ENCODE measurements around the gene COMMD6. TPM values are rescaled to one million over a fixed set of nuclear protein-coding genes. Genes with fewer than 3 reads are reported as not detected.

Gene COMMD6
- total RNA-seq (2022) (132 TPM in 2 replicates), Bru-seq, nascent RNA (percentile 83 among the genes with signal in this experiment), BruChase-seq, experiment 1, labeled RNA remaining after a 6-hour chase (percentile 75 among the genes with signal in this experiment), BruChase-seq, experiment 2, labeled RNA remaining after a 2-hour chase (percentile 74 among the genes with signal in this experiment)
- long read RNA-seq, partial matches to known transcripts: 1 of 8 reads
- long read RNA-seq, other reads (novel, unspliced or antisense): 7 of 8 reads

- Mint-ChIP-seq H3K9me3 (ENCODE audit: unreplicated experiment) (no peaks in the 10 kb centered on the region), H3K4me3 (ENCODE audit: unreplicated experiment) (peak within 1 kb of the TSS; percentile 93), H3K4me1 (ENCODE audit: insufficient read depth, unreplicated experiment) (peaks cover 32% of the 10 kb centered on the region), H3K36me3 (ENCODE audit: insufficient read depth, unreplicated experiment) (peaks cover 17% of the 10 kb centered on the region), H3K27me3 (ENCODE audit: insufficient read depth, unreplicated experiment) (no peaks in the 10 kb centered on the region), H3K27ac (ENCODE audit: low read depth, unreplicated experiment) (peak within 1 kb of the TSS; percentile 92)
- POLR2A ChIA-PET: interaction anchor here (0.6 to 4.7 kb wide), 23 partner anchors 8 to 210 kb away, joined by 3 to 40 read pairs (median 4); partner anchors contain the start of gene UCHL3
- DNase-seq (ENCODE audit: unreplicated experiment): peak; percentile 94
- CTCF ChIA-PET: interaction anchor here (0.5 to 1.4 kb wide), 9 partner anchors 12 to 166 kb away, joined by 3 to 4 read pairs (median 3); partner anchors contain the start of gene UCHL3
- TSS peak; percentile 66 for BruUV-seq (replicated peaks)
- TF ChIP-seq CTCF (IDR thresholded peaks at IDR 0.05; ENCODE audit: unreplicated experiment): no peak
- intact Hi-C loops (cut with micrococcal nuclease): loop anchor here (1.0 kb wide), 1 partner anchor 12 kb away; the partner anchor contains the start of gene UCHL3
Measured at GRCh38 chr13:75537401-75538365, at the start of gene COMMD6. Gene COMMD6, minus strand, starts transcription at chr13:75537841. Its CDS starts 36 bp downstream, at chr13:75537805.

- no peak for DNase-seq (ENCODE audit: unreplicated experiment)
- Mint-ChIP-seq H3K36me3 (ENCODE audit: insufficient read depth, unreplicated experiment) (peaks cover 47% of the 10 kb centered on the region), H3K4me3 (ENCODE audit: unreplicated experiment) (no peak overlapping the region), H3K27ac (ENCODE audit: low read depth, unreplicated experiment) (no peak overlapping the region), H3K27me3 (ENCODE audit: insufficient read depth, unreplicated experiment) (no peaks in the 10 kb centered on the region), H3K4me1 (ENCODE audit: insufficient read depth, unreplicated experiment) (peaks cover 5% of the 10 kb centered on the region), H3K9me3 (ENCODE audit: unreplicated experiment) (peaks cover 13% of the 10 kb centered on the region)
- no TSS peak for BruUV-seq (replicated peaks)
- no peak for TF ChIP-seq CTCF (IDR thresholded peaks at IDR 0.05; ENCODE audit: unreplicated experiment)
- intact Hi-C loops (cut with micrococcal nuclease): no loop called here
- CTCF ChIA-PET: no interaction called here
- POLR2A ChIA-PET: interaction anchor here (0.6 to 0.7 kb wide), 2 partner anchors 9 to 47 kb away, joined by 3 read pairs; partner anchors contain the start of gene COMMD6
Measured at GRCh38 chr13:75585153-75585552, 47.5 kb upstream of the COMMD6 start.

GRCh38 chr13:75583091-75583490 lies 45.5 kb upstream of the COMMD6 start:
- peaks cover 38% of the 10 kb centered on the region for H3K36me3 Mint-ChIP-seq (ENCODE audit: insufficient read depth, unreplicated experiment)
- CTCF ChIA-PET: interaction anchor here (1.5 kb wide), 1 partner anchor 11 kb away, joined by 3 read pairs; no protein-coding TSS in a partner anchor
- peaks cover 8% of the 10 kb centered on the region for H3K9me3 Mint-ChIP-seq (ENCODE audit: unreplicated experiment)
- DNase-seq (ENCODE audit: unreplicated experiment): no peak
- intact Hi-C loops (cut with micrococcal nuclease): no loop called here
- POLR2A ChIA-PET: no interaction called here
- BruUV-seq (replicated peaks): no TSS peak
- no peak overlapping the region for H3K4me3 Mint-ChIP-seq (ENCODE audit: unreplicated experiment)
- H3K4me1 Mint-ChIP-seq (ENCODE audit: insufficient read depth, unreplicated experiment): peaks cover 5% of the 10 kb centered on the region
- no peak for TF ChIP-seq CTCF (IDR thresholded peaks at IDR 0.05; ENCODE audit: unreplicated experiment)
- H3K27ac Mint-ChIP-seq (ENCODE audit: low read depth, unreplicated experiment): no peak overlapping the region
- no peaks in the 10 kb centered on the region for H3K27me3 Mint-ChIP-seq (ENCODE audit: insufficient read depth, unreplicated experiment)

Data from MCF 10A (cell line).